ENCODE results near the gene NECTIN2. TPM values are rescaled to one million over a fixed set of nuclear protein-coding genes. Genes with fewer than 3 reads are reported as not detected.
"Not testable (repeated sequence)": the region's sequence is repeated elsewhere in the genome, so short reads cannot be mapped to it uniquely, and the experiment has no call there.

Gene NECTIN2
- polyA plus RNA-seq, 3 donors: 181 to 187 (median 187) TPM

DNA sequence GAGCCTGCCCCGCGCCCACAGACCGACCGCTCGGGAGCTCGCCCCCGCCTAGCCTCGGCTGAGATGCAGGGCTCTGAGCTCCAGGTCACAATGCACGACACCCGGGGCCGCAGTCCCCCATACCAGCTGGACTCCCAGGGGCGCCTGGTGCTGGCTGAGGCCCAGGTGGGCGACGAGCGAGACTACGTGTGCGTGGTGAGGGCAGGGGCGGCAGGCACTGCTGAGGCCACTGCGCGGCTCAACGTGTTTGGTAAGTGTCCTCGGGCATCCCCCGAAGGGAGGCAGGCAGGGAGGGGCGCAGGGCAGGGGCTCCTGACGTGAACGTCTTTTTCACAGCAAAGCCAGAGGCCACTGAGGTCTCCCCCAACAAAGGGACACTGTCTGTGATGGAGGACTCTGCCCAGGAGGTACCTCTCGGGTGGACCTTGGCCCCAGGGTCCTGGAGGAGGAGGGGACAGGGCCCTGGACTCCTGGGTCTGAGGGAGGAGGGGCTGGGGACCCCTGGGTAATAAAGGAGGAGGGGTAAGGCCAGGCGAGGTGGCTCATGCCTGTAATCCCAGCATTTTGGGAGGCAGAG, 33.9 kb upstream of the NECTIN2 start:
- DNase-seq: no peak

DNA sequence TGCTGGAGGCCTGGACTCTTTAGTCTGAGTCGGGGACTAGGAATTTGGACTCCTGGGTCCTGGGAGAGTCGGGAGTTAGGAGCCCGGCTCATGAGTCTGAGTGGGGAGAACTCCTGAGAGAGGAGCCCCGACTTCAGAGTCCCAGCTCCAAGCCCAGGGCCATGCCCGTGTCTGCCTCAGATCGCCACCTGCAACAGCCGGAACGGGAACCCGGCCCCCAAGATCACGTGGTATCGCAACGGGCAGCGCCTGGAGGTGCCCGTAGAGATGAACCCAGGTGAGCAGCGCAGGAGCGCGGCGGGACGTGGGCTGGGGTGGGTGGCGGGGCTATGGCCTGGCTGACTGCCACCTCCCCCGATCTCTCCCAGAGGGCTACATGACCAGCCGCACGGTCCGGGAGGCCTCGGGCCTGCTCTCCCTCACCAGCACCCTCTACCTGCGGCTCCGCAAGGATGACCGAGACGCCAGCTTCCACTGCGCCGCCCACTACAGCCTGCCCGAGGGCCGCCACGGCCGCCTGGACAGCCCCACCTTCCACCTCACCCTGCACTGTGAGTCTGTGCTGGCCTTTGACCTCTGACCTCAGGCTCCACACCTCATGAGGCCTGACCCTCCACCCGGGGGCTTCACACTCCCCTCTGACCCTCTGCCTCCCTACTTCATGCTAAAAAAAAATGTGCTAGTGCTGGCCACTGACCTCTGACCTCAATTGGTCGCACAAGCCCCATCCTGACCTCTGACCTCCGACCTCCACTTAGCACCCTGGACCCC, 32.8 kb upstream of the NECTIN2 start:
- no peak for DNase-seq

DNA sequence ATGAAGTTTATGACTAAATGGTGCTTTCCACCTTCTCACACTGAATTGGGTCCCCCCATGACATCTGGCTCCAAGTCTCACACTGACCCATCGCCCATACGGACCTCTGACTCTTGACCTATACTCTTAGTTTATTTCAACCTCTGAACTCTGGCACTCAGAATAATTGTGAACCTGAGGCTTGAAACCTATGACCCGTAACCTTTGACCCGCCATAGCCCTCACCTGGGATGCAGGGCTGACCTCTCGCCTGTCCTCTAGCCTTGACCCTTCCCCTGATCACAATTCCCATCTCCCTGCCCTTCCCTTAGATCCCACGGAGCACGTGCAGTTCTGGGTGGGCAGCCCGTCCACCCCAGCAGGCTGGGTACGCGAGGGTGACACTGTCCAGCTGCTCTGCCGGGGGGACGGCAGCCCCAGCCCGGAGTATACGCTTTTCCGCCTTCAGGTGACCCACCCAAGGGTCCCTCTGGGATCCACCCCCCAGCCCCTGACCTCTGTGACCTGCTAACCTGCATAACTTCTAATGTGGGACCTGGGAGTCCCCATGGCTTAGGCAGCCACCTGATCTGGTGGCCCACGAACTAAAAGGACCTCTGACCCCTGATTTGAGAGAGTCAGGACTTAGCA, 32.1 kb upstream of the NECTIN2 start:
- no peak for DNase-seq

DNA sequence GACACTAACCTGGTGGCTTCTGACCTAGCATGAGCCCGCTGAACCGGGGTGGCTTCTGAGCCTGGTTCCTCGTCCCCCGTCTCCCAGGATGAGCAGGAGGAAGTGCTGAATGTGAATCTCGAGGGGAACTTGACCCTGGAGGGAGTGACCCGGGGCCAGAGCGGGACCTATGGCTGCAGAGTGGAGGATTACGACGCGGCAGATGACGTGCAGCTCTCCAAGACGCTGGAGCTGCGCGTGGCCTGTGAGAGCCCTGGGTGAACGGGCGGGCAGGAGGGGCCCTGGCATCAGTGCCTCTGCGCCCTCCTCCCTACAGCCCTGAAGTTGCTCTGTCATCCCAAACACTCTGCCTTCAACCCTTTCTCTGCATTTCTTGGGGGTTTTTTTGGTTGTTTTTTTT, 31.6 kb upstream of the NECTIN2 start:
- DNase-seq: no peak

DNA sequence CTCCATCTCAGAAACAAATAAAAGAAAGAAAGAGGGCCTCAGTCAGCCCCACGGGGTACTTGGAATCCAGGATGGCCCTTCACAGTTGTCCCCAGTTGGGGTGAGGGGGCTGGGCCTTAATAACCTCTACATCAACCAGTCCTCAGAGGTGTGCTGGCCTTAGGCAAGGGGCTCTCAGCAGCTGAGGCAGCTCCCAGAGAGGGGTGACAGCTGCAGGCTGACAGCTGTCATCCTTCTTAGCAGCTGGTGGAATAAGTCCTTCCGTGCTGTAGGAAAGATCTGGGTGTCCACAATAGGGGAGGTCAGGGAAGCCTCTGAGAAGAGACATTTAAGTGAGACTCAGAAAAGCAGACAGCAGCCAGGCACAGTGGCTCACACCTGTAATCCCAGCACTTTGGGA, 29.8 kb upstream of the NECTIN2 start:
- no peak for DNase-seq

DNA sequence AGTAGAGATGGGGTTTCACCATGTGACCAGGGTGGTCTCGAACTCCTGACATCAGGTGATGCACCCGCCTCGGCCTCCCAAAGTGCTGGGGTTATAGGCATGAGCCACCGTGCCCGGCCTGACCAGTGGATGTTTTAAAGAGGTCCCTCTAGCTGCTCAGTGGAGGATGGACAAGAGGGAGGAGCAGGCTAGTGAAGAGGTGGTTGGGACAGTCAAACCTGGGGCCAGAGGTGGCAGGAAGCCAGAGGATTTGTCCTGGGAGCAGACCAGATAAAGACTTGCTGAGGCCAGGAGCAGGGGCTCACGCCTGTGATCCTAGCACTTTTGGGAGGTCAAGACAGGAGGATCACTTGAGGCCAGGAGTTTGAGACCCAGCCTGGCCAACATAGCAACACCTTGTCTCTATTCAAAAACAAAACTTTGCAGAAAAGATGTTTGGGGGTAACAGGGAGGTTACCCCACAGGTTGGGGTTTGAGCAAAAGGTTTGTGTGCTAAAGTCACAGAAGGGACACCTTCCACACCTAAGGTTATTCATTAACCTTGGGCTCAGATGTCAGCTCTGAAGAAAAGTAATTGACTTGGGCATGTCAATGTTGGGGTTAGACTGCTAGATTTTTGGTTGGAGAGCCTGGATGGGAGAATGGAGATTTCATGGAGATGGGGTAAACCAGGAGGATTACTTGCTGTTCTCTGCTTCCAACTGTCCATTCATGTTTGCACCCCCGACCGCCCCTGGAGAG, 28.2 kb upstream of the NECTIN2 start:
- DNase-seq: no peak

DNA sequence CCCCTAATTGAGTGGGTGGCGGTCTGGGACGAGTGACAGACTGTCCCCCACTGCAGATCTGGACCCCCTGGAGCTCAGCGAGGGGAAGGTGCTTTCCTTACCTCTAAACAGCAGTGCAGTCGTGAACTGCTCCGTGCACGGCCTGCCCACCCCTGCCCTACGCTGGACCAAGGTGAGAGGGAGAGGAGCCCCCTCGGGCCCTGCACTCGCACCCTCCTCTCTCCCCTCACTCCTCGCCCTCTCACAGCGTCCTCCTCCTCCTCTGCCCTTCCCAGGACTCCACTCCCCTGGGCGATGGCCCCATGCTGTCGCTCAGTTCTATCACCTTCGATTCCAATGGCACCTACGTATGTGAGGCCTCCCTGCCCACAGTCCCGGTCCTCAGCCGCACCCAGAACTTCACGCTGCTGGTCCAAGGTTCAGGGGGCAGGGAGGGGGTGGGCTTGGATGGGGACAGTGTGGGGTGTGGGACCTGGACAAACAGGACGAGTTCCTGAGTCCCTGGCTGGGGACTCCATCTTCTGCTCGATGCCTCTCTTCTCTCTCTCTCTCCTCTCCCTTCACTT, 27.5 kb upstream of the NECTIN2 start:
- DNase-seq: no peak

DNA sequence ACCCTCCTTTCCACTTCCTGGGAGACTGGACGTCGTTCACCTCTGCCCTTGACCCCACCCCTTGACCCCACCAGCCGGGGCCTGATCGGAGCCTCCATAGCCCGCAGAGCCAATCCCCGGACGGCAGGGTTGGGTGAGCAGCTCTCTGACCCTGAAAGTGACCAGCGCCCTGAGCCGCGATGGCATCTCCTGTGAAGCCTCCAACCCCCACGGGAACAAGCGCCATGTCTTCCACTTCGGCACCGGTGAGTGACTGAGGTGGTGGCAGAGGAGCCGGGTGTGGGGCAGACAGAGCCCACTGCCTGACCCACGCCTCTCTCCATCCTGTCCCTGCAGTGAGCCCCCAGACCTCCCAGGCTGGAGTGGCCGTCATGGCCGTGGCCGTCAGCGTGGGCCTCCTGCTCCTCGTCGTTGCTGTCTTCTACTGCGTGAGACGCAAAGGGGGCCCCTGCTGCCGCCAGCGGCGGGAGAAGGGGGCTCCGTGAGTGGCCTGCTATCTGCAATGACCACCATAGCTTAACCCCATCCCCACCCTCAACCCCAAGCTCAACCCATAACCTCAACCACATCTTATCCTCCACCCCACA, 26.8 kb upstream of the NECTIN2 start:
- DNase-seq: no peak

DNA sequence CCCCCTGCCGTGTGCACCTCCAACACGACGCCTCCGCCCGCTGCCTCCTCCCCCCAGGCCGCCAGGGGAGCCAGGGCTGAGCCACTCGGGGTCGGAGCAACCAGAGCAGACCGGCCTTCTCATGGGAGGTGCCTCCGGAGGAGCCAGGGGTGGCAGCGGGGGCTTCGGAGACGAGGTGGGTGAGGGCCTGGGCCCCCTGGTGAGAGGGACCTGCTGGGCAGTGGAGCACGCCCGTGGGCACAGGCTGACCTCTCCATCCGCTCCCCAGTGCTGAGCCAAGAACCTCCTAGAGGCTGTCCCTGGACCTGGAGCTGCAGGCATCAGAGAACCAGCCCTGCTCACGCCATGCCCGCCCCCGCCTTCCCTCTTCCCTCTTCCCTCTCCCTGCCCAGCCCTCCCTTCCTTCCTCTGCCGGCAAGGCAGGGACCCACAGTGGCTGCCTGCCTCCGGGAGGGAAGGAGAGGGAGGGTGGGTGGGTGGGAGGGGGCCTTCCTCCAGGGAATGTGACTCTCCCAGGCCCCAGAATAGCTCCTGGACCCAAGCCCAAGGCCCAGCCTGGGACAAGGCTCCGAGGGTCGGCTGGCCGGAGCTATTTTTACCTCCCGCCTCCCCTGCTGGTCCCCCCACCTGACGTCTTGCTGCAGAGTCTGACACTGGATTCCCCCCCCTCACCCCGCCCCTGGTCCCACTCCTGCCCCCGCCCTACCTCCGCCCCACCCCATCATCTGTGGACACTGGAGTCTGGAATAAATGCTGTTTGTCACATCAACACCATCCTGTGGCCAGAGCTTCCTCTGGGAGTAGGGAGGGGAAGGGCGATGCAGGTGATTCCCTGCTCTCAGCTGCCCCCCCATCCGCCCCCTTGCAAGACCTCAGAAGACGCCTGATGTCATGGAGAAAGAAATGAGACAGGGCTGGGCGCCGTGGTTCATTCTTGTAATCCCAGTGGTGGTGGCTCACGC, 25.2 kb upstream of the NECTIN2 start:
- DNase-seq: no peak

DNA sequence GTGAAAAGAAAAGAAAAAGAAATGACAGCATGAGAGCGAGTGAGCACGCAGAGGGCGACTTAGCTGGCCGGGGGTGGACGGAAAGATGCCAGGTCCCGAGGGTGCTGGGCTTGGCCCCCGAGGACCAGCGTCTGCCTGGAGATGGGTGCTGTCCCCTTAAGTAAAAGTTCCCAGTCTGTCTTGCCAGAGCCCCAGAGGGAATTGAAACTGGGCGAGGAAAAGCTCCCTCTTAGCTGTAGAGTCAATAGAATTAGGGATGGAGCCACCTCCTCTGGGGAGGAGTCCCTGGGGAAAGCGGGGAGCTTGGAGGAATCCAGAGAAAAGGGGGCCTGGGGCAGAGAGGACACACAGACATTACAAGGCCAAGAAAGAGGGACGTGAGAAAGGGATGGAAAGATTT, 23.9 kb upstream of the NECTIN2 start:
- DNase-seq: no peak

DNA sequence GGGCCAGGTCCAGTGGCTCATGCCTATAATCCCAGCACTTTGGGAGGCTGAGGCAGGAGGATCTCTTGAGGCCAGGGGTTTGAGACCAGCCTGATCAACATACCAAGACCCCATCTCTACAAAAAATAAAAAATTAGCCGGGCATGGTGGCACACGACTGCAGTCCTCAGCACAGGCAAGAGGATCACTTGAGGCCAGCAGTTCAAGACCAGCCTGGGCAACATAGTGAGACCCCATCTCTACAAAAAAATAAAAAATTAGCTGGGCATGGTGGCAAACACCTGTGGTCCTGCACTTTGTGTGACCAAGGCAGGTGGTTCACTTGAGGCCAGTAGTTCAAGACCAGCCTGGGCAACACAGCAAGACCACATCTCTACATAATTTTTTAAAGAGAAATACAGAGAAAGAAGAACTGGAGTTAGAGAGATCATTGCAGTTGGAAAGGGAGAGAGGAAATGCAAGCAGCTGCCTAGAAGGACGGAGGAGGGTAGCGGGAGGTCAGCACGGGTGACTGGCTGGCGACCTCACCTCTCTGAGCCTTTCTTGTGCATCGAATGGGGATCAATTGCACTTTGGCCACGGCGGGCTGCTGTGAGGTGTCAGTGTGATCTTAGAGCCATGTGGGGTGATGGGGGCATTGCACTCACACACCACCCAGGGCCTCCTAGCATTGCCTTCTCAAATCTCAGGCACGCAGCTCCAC, 23.3 kb upstream of the NECTIN2 start:
- DNase-seq: no peak

DNA sequence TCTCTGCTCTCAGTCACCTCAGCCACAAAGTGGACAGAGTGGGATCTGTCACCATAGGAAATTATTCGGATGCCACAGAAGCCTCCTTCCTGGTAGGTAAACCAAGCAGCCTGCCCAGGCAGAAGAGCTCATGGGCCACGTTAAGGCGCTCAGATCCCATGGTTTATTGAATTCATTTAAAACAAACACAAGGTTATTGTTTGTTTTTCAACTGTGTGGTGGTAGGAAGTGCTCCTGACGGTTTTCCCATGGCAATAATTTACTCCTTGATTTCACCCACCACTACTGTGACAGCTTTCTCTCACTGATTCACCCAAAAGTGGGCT, 22.8 kb upstream of the NECTIN2 start:
- no peak for DNase-seq

DNA sequence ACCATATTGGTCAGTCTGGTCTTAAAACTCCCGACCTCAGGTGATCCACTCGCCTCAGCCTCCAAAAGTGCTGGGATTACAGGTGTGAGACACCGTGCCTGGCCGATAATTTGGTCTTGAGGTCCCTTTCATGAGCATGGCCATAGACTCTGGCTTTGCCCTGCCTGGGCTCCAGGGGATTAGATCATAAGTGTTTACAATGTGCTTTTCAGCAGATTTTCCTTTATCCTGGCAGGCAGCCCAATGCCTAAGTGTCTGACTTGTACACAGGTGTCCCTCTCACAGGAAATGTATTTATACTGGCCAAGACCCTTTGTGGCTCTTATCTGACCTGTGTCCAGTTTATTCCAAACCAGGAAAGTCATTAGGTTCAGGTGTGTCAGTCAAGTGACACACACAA, 21.3 kb upstream of the NECTIN2 start:
- no peak for DNase-seq

DNA sequence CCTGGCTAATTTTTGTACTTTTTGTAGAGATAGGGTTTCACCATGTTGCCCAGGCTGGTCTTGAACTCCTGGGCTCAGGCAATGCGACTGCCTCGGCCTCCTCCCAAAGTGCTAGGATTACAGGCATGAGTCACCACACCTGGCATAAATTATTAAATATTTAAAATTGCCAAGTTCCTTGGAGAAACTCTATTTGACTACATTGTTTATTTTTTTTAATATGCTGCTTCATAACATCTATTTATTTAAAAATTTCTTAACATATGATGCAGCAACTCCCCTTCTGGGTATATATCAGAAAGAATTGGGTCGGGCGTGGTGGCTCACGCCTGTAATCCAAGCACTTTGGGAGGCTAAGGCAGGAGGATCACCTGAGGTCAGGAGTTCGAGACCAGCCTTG, 13.2 kb upstream of the NECTIN2 start:
- not testable (repeated sequence) for DNase-seq

DNA sequence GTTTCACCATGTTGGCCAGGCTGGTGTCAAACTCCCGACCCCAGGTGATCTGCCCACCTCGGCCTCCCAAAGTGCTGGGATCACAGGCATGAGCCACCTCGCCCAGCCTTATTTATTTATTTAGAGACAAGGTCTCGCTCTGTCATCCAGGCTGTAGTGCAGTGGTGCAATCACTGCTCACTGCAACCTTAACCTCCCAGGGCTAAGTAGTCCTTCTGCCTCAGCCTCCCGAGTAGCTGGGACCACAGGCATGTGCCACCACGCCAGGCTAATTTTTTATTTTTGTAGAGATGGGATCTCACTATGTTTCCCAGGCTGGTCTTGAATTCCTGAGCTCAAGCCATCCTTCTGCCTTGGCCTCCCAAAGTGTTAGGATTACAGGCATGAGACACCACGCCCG, 11.7 kb upstream of the NECTIN2 start:
- not testable (repeated sequence) for DNase-seq

DNA sequence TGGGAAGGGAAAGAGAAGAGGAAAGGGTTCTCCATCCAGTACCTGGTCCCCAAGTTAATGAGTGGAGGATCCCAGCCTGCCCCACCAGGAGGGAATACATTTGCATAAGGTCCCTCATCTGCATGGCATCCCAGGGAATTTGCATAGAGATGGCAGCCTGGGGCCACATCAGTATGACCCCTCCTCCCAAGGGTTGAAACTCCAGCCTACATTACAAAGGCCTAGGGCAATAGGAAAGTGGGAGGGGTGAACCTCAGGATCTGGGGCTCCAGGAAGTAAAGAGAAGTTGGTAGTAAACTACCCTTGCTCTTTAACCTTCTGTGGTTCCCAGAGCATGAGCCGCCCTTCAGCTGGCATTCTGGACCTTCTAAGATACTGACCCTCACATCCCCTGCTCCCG, 6.8 kb upstream of the NECTIN2 start:
- no peak for DNase-seq

DNA sequence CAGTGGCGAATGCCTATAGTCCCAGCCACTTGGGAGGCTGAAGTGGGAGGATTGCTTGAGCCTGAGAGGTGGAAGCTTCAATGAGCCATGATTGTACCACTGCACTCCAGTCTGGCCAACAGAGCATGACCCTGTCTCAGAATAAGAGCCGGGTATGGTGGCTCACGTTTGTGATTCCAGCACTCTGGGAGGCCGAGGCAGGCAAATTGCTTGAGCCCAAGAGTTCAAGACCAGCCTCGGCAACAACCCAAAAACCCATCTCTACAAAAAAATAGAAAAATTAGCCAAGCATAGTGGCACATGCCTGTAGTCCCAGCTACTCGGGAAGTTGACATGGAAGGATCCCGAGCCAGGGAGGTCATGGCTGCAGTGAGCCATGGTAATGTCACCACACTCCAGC, 5.3 kb upstream of the NECTIN2 start:
- no peak for DNase-seq

DNA sequence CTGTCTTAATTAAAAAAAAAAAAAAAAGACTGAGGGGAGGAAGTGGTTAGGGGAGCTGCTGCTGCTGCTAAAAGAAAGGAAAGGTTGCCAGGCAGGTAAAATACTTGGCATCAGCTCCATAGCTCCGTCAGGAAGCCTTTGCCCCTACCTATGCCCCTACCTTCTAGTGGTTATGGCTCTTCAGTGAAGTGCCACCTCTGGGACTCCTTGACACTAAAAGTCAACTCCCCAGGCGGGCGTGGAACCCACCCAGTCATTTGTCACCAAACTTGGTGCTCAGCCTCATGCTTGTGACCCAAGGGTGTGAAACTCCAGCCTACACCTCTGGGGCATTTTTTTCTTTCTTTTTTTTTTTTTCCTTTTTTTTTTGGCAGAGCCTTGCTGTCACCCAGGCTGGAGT, 4.9 kb upstream of the NECTIN2 start:
- DNase-seq: no peak

DNA sequence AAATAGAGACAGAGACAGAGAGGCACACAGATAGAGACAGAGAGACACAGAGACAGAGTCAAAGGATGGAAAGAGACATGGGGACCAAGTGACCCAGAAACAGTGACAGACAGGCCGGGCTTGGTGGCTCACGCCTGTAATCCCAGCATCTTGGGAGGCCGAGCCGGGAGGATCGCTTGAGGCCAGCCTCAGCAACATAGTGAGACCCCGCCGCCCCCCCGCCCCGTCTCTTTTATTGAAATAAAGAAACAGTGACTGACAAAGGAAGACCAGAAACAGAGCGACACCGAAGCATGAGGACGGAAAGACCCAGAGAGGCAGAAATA, 848 bp upstream of the NECTIN2 start:
- no peak for DNase-seq

DNA sequence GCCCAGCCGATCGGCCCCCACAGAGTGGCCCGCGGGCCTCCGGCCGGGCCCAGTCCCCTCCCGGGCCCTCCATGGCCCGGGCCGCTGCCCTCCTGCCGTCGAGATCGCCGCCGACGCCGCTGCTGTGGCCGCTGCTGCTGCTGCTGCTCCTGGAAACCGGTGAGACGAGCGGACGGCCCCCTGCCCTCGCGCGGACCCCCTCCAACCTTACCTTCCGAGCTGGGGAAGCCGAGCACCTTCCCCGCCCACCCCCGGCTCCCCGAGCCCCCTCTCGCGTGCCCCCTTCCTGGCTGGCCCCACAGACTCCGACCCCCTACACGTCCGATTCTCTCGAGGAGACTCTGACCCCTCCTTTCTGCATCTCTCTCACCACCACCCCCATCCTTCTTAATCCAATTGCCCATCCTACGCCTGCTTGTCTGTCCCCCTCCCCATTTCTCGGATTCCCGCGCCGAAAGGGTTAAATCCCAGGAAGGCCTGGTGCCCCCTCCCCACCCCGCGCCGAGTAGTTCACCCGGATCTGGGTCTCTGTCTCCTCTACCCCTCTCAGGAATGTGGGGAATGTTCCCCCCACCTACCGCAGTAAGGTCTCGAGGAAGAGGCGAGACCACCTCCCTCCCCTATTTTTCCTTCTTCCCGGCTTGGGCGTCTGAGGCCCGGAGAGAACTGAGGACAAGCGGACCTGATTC, 502 bp downstream of the NECTIN2 start:
- DNase-seq: peak; percentile 83
